Left lung (tissue), 10 donors: Measurements from ENCODE around the gene SIGLEC6. TPM values are rescaled to one million over a fixed set of nuclear protein-coding genes. Genes with fewer than 3 reads are reported as not detected.

Source experiments
- ATAC-seq: fragments of 200-7000 bp; cut with Tn5 transposase; one replicate; pipeline ENCODE4 v1.9.1; 2020; ENCODE audit warnings: moderate library complexity
- DNase-seq, 4 donors: peaks; one replicate each; pipeline ENCODE4 v3.0.0-alpha.2; 2013 to 2020
- H3K27ac ChIP-seq, 2 donors: fragments of 200-600 bp; sonication (generic) in 1 of 2; one replicate each; pipeline versions ENCODE4 v1.5.0 to v1.8.0; 2020 to 2021
- H3K27me3 ChIP-seq, 2 donors: fragments of 200-600 bp; sonication (generic) in 1 of 2; one replicate each; pipeline versions ENCODE4 v1.5.0 to v1.8.0; 2020 to 2021
- H3K36me3 ChIP-seq, 2 donors: fragments of 200-600 bp; sonication (generic) in 1 of 2; one replicate each; pipeline versions ENCODE4 v1.5.0 to v1.8.0; 2020 to 2021
- H3K4me1 ChIP-seq, 2 donors: fragments of 200-600 bp; one replicate each; pipeline ENCODE4 v1.8.0; 2021
- H3K4me3 ChIP-seq, 2 donors: fragments of 200-600 bp; sonication (generic) in 1 of 2; one replicate each; pipeline versions ENCODE4 v1.5.0 to v1.8.0; 2020 to 2021; ENCODE audit warnings: mild to moderate bottlenecking in 1 of 2
- H3K9me3 ChIP-seq, 2 donors: fragments of 200-600 bp; sonication (generic) in 1 of 2; one replicate each; pipeline versions ENCODE4 v1.5.0 to v1.8.0; 2020 to 2021
- intact Hi-C, 2 donors: fragments of 100-400 bp; cut with DNase I; formaldehyde crosslinking; loops; one replicate each; pipeline versions ENCODE4 v1.11.2 to v1.14.2; 2022
- polyA plus RNA-seq, 6 donors: library from polyadenylated mRNA; unstranded; fragments of 120-200 nt; gene quantifications; one replicate each; pipeline ENCODE4 v1.2.1, GENCODE V29; 2013; ENCODE audit not compliant: insufficient read length in 6 of 6
- total RNA-seq, 2 donors: library from RNA; stranded (reverse); fragmentation: NEBNext Ultra II Directional; extraction: Animal tissue kit (Norgen Biotek cat#: 25700); gene quantifications; one replicate each; pipeline ENCODE4 v1.2.1, GENCODE V29; 2021
- TF ChIP-seq, protein P1 (sequence below), 2 donors: fragments of 200-600 bp; sonication (generic) in 1 of 2; IDR thresholded peaks; one replicate each; pipeline versions ENCODE4 v1.5.0 to v1.8.0; 2021; ENCODE audit warnings: antibody characterized with exemption in 2 of 2
- donor health status: DM: no; HTN: yes; CAD: no.
- donor health status: DM: no; HTN: no; CAD: no.

Gene SIGLEC6
- total and polyA plus RNA-seq, 8 donors: 0.10 to 3.2 (median 0.26) TPM; not detected in 1

DNA sequence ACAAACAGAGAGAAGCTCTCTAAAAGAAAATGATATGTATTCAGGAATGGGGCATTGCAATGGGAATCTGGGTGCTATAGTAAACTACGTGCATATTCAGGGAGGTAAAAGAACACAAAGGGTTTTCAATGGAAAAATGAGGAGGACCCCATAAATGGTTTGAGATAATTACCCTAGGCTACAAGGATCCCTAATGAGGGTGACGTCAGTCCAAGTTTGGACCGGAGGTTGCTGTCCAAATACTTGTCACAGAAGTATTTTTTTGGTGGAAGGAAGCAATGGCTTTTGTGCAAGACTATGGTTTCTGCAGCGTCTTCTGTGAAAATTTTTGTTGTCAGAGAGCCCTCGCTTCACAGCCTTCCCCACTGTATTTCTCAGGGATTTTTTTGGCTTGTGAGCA, 54.1 kb downstream of the SIGLEC6 start:
- no peaks in the 10 kb centered on the region for H3K9me3 ChIP-seq
- intact Hi-C loops: loop anchor here in 1 of 2 donors (10.0 kb wide), 1 partner anchor 177 kb away; no protein-coding TSS in a partner anchor
- peaks cover 0 to 3% of the 10 kb centered on the region in 2 donors for H3K4me1 ChIP-seq
- TF ChIP-seq, protein P1, sequence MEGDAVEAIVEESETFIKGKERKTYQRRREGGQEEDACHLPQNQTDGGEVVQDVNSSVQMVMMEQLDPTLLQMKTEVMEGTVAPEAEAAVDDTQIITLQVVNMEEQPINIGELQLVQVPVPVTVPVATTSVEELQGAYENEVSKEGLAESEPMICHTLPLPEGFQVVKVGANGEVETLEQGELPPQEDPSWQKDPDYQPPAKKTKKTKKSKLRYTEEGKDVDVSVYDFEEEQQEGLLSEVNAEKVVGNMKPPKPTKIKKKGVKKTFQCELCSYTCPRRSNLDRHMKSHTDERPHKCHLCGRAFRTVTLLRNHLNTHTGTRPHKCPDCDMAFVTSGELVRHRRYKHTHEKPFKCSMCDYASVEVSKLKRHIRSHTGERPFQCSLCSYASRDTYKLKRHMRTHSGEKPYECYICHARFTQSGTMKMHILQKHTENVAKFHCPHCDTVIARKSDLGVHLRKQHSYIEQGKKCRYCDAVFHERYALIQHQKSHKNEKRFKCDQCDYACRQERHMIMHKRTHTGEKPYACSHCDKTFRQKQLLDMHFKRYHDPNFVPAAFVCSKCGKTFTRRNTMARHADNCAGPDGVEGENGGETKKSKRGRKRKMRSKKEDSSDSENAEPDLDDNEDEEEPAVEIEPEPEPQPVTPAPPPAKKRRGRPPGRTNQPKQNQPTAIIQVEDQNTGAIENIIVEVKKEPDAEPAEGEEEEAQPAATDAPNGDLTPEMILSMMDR (IDR thresholded peaks at IDR 0.05): no peak
- DNase-seq: no peak
- H3K4me3 ChIP-seq: no peak overlapping the region
- no peak overlapping the region for H3K27ac ChIP-seq
- H3K36me3 ChIP-seq: no peaks in the 10 kb centered on the region
- no peak for ATAC-seq
- H3K27me3 ChIP-seq: peaks cover 0 to 71% of the 10 kb centered on the region in 2 donors

DNA sequence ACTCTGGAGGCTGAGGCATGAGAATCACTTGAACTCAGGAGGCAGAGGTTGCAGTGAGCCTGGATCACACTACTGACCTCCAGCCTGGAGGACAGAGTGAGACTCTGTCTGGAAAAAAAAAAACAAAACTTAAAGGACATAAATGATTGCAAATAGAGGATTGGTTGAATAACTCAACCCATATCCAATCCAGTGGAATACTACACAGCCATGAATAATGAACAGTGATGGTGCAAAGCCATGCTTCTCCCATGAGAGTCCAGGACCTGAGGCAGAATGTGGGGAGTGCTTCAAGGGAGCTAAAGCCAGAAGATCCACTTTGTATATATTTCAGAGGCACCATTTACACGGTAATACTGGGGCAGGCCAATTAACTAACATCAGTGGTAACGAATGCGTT, 55.3 kb downstream of the SIGLEC6 start:
- intact Hi-C loops: loop anchor here in 1 of 2 donors (10.0 kb wide), 1 partner anchor 179 kb away; no protein-coding TSS in a partner anchor
- ATAC-seq: no peak
- DNase-seq: no peak
- no peak overlapping the region for H3K4me3 ChIP-seq
- TF ChIP-seq, protein P1 (IDR thresholded peaks at IDR 0.05): no peak
- H3K4me1 ChIP-seq: peaks cover 0 to 3% of the 10 kb centered on the region in 2 donors
- no peaks in the 10 kb centered on the region for H3K36me3 ChIP-seq
- H3K9me3 ChIP-seq: no peaks in the 10 kb centered on the region
- no peak overlapping the region for H3K27ac ChIP-seq
- peaks cover 0 to 61% of the 10 kb centered on the region in 2 donors for H3K27me3 ChIP-seq

DNA sequence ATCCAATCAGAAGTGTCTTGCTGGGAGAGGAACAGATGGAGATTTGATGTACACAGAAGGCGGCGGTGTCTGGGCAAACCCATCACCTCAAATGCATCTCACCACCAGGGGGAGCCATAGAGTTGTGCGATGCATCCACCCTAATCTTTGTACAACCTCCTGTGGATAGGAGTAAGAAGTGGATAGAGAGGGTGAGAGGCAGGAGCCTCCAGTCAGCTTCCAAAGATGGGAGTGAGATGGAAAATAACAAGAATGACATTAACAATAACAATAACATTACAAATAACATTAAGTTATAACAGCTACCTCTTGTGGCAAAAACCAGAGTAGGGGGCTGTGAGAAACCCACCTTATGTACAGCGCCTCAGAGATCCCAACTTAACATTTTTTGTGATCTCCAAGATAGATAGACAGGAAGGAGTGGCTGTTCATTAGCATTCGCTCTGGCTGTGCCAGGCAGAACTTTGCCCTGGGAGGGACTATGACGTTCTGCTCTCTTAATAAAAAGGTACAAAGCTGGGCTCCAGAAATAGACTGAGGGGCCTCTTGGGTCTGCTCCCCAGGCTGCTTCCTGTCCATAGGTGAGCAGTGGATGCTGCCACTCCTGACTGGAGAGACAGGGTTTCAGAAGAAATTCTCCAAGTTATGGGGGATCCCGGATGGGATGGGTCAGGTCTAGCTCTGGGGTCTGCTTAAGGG, 58.3 kb downstream of the SIGLEC6 start:
- H3K27me3 ChIP-seq: peaks cover 0 to 36% of the 10 kb centered on the region in 2 donors
- no peaks in the 10 kb centered on the region for H3K9me3 ChIP-seq
- TF ChIP-seq, protein P1 (IDR thresholded peaks at IDR 0.05): peak; percentile 81 to 96
- ATAC-seq (peak; percentile 93), DNase-seq (peak in 3 of 4 donors; percentile 32 to 70 (median 64))
- no peak overlapping the region for H3K27ac ChIP-seq
- intact Hi-C loops: loop anchor here in 1 of 2 donors (10.0 kb wide), 1 partner anchor 182 kb away; no protein-coding TSS in a partner anchor
- no peaks in the 10 kb centered on the region for H3K36me3 ChIP-seq
- no peak overlapping the region for H3K4me3 ChIP-seq
- H3K4me1 ChIP-seq: peaks cover 0 to 8% of the 10 kb centered on the region in 2 donors

DNA sequence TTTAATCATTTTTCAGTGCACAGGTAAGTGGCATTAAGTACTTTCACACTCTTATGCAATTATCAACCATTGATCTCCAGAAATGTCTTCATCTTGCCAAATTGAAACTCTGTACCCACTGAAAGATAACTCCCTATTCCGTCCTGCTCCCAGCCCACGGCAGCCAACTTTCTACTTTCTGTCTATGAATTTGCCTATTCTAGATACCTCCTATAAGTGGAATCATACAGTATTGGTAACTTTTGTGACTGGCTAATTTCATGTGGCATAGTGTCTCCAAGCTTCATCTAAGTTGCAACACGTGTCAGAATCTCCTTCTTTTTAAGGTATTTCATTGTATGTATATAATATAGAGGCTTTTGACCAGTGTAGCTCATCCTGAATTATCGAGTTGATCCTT, 58.9 kb downstream of the SIGLEC6 start:
- Histone ChIP-seq H3K27ac (no peak overlapping the region), H3K4me1 (peaks cover 0 to 13% of the 10 kb centered on the region in 2 donors), H3K36me3 (no peaks in the 10 kb centered on the region), H3K4me3 (no peak overlapping the region), H3K27me3 (peaks cover 0 to 31% of the 10 kb centered on the region in 2 donors), H3K9me3 (no peaks in the 10 kb centered on the region)
- intact Hi-C loops: loop anchor here in 1 of 2 donors (10.0 kb wide), 1 partner anchor 182 kb away; no protein-coding TSS in a partner anchor
- TF ChIP-seq, protein P1 (IDR thresholded peaks at IDR 0.05): no peak
- no peak for DNase-seq
- ATAC-seq: no peak

DNA sequence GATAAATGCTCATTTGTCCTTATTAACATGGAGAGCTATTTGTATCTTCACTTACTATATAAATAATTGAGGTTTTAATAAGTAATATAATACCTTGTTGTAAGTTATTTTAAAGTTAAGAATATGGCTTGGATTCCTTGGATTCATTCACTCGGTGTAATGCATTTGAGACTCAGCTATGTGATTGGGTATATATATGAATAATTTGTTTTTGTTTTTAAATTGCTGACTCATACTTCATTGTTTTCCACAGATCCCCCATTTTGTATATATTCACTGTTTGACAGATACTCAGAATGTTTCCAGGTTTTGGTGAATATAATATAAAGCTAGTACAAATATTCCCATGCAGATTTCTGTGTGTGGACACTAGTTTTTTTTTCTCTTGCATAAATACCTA, 59.9 kb downstream of the SIGLEC6 start:
- Histone ChIP-seq H3K4me1 (peaks cover 0 to 21% of the 10 kb centered on the region in 2 donors), H3K27ac (no peak overlapping the region), H3K27me3 (peaks cover 0 to 30% of the 10 kb centered on the region in 2 donors), H3K4me3 (no peak overlapping the region), H3K9me3 (no peaks in the 10 kb centered on the region), H3K36me3 (no peaks in the 10 kb centered on the region)
- intact Hi-C loops: loop anchor here in 1 of 2 donors (10.0 kb wide), 1 partner anchor 183 kb away; no protein-coding TSS in a partner anchor
- DNase-seq (no peak), ATAC-seq (no peak)
- TF ChIP-seq, protein P1 (IDR thresholded peaks at IDR 0.05): no peak
